DND-41 (cell line): ENCODE results near the gene MVD.
A peak's percentile ranks its signal among the peaks of the same experiment; 100 is the strongest.

Source experiments
- ATAC-seq: fragments of 200-7000 bp; cut with Tn5 transposase; 3 replicates; pipeline ENCODE4 v1.9.1; 2021; ENCODE audit warnings: low read depth; ENCODE audit not compliant: insufficient read depth
- DNase-seq: peaks from one replicate; pipeline ENCODE4 v3.0.0-alpha.2; 2020
- H2AFZ ChIP-seq: 2 replicates; pipeline ENCODE4 v1.6.0; 2012; ENCODE audit warnings: low read depth, low read length
- H3K27ac ChIP-seq: 2 replicates; pipeline ENCODE4 v1.5.1; 2012; ENCODE audit warnings: low read length, inconsistent platforms
- H3K27me3 ChIP-seq: fragments of 200-600 bp; sonication (generic); 2 replicates; pipeline ENCODE4 v1.6.0; 2012; ENCODE audit warnings: low read length, mild to moderate bottlenecking, inconsistent platforms; ENCODE audit not compliant: insufficient read depth, poor library complexity
- H3K36me3 ChIP-seq: 2 replicates; pipeline ENCODE4 v1.5.1; 2012; ENCODE audit warnings: low read length, inconsistent platforms; ENCODE audit not compliant: insufficient read depth
- H3K4me1 ChIP-seq: 2 replicates; pipeline ENCODE4 v1.5.1; 2012; ENCODE audit warnings: mild to moderate bottlenecking, low read length; ENCODE audit not compliant: insufficient read depth
- H3K4me2 ChIP-seq: 2 replicates; pipeline ENCODE4 v1.6.0; 2012; ENCODE audit warnings: mild to moderate bottlenecking, moderate library complexity, low read length, inconsistent platforms; ENCODE audit not compliant: insufficient read depth
- H3K4me3 ChIP-seq, 2 experiments: fragments of 200-600 bp in 1 of 2; shearing (Covaris generic) in 1 of 2; 2 replicates each; pipeline ENCODE4 v1.5.1; 2012 to 2016; ENCODE audit warnings: inconsistent platforms in 2 of 2, low read length in 2 of 2, mild to moderate bottlenecking in 2 of 2, low read depth in 1 of 2, moderate library complexity in 1 of 2
- H3K79me2 ChIP-seq: 2 replicates; pipeline ENCODE4 v1.6.0; 2012; ENCODE audit warnings: low read length, inconsistent platforms; ENCODE audit not compliant: insufficient read depth
- H3K9ac ChIP-seq: 2 replicates; pipeline ENCODE4 v1.6.0; 2012; ENCODE audit warnings: low read depth, mild to moderate bottlenecking, inconsistent platforms, low read length, moderate library complexity
- H3K9me3 ChIP-seq: 2 replicates; pipeline ENCODE4 v1.5.1; 2012; ENCODE audit warnings: low read length, moderate library complexity, mild to moderate bottlenecking, inconsistent platforms; ENCODE audit not compliant: insufficient read depth, severe bottlenecking
- H4K20me1 ChIP-seq: 2 replicates; pipeline ENCODE4 v1.6.0; 2012; ENCODE audit warnings: low read length; ENCODE audit not compliant: insufficient read depth
- CTCF ChIP-seq: IDR thresholded peaks from 2 replicates; pipeline ENCODE4 v1.5.1; 2012; ENCODE audit warnings: borderline replicate concordance, low read length, moderate library complexity, mild to moderate bottlenecking; ENCODE audit not compliant: poor library complexity, severe bottlenecking; ENCODE audit errors: extremely low read depth
- EZH2 ChIP-seq: IDR thresholded peaks from 3 replicates; pipeline ENCODE4 v1.6.1; 2012; ENCODE audit warnings: borderline replicate concordance, low read depth, mild to moderate bottlenecking, moderate library complexity, low read length, inconsistent platforms; ENCODE audit not compliant: severe bottlenecking

Gene MVD

GRCh38 chr16:88627531-88628411 is 35.1 kb downstream of the MVD start:
- Histone ChIP-seq H3K36me3 (peaks cover 95% of the 10 kb centered on the region), H2AFZ (no peak overlapping the region), H3K9ac (no peak overlapping the region), H3K27ac (no peak overlapping the region), H3K27me3 (no peaks in the 10 kb centered on the region), H4K20me1 (peaks cover 24% of the 10 kb centered on the region), H3K4me1 (no peaks in the 10 kb centered on the region), H3K4me2 (no peak overlapping the region), H3K4me3 (no peak overlapping the region), H3K79me2 (no peaks in the 10 kb centered on the region), H3K9me3 (no peaks in the 10 kb centered on the region)
- ATAC-seq (no peak), DNase-seq (no peak)
- no peak for TF ChIP-seq EZH2
- peak; percentile 7 for TF ChIP-seq CTCF

- Histone ChIP-seq H3K36me3 (peaks cover 96% of the 10 kb centered on the region), H3K4me3 (no peak overlapping the region), H2AFZ (no peak overlapping the region), H3K79me2 (no peaks in the 10 kb centered on the region), H3K4me2 (no peak overlapping the region), H3K9me3 (no peaks in the 10 kb centered on the region), H3K4me1 (no peaks in the 10 kb centered on the region), H3K27ac (no peak overlapping the region), H3K9ac (no peak overlapping the region), H3K27me3 (no peaks in the 10 kb centered on the region), H4K20me1 (peaks cover 35% of the 10 kb centered on the region)
- ATAC-seq, result no peak
- DNase-seq, result no peak
- TF ChIP-seq EZH2 (no peak), CTCF (no peak)
Observed at GRCh38 chr16:88626646-88627045, 36.2 kb downstream of the MVD start.

- ATAC-seq (no peak), DNase-seq (no peak)
- TF ChIP-seq EZH2 (no peak), CTCF (no peak)
- H3K27ac ChIP-seq, result no peak overlapping the region
- H3K9me3 ChIP-seq, result no peaks in the 10 kb centered on the region
- H2AFZ ChIP-seq, result no peak overlapping the region
- no peaks in the 10 kb centered on the region for H3K27me3 ChIP-seq
- no peak overlapping the region for H3K9ac ChIP-seq
- H3K4me1 ChIP-seq, result no peaks in the 10 kb centered on the region
- H3K4me3 ChIP-seq, result no peak overlapping the region
- peaks cover 33% of the 10 kb centered on the region for H4K20me1 ChIP-seq
- H3K4me2 ChIP-seq, result no peak overlapping the region
- H3K36me3 ChIP-seq, result peaks cover 86% of the 10 kb centered on the region
- no peaks in the 10 kb centered on the region; the same call in 1 of the 2 replicates for H3K79me2 ChIP-seq
Observed at GRCh38 chr16:88624977-88625576, 37.8 kb downstream of the MVD start.
